HCT116 (cell line): ENCODE results near the gene ACACB. TPM values are rescaled to one million over a fixed set of nuclear protein-coding genes. Genes with fewer than 3 reads are reported as not detected.

Experiments used
- ATAC-seq: fragments of 200-7000 bp; cut with Tn5 transposase; 2 replicates; pipeline ENCODE4 v1.9.1; 2020; ENCODE audit warnings: mild to moderate bottlenecking, moderate library complexity
- BruUV-seq: library from RNA; stranded (reverse); fragments of 400-500 nt; replicated peaks from 2 replicates; lab custom pipeline; 2021; lab: Mats Ljungman, UMichigan
- CTCF ChIA-PET: fragments of 300-600 bp; sonication (Branson Sonifier 250); formaldehyde crosslinking; loops from one replicate; lab custom pipeline; 2021; ENCODE audit warnings: antibody characterized with exemption; lab: Charles Lee
- POLR2A ChIA-PET: fragments of 300-600, 350-600 bp; sonication (Branson Sonifier 250); formaldehyde crosslinking; loops from one replicate; lab custom pipeline; 2021; ENCODE audit warnings: antibody characterized with exemption; lab: Charles Lee
- RAD21 ChIA-PET, 2 experiments: fragments of 300-600 bp; sonication (Branson Sonifier 250); formaldehyde crosslinking; loops; one replicate each; lab custom pipeline; 2023; ENCODE audit warnings: low total read pairs in 2 of 2; ENCODE audit not compliant: uncharacterized antibody in 2 of 2, unreplicated experiment in 2 of 2, low non-redundant PET in 1 of 2; lab: Charles Lee
- DNase-seq: peaks from one replicate; pipeline ENCODE4 v3.0.0-alpha.2; 2010; ENCODE audit warnings: low read depth, low spot score
- H2AFZ ChIP-seq: fragments of 200-600 bp; shearing (Covaris generic), sonication (generic); 2 replicates; pipeline ENCODE4 v1.6.1; 2017; ENCODE audit warnings: low read depth, mixed run types, mixed read lengths, antibody characterized with exemption, low read length; ENCODE audit not compliant: poor library complexity, severe bottlenecking
- H3K27ac ChIP-seq: 2 replicates; pipeline ENCODE4 v1.5.1; 2012; ENCODE audit warnings: low read depth, low read length
- H3K27me3 ChIP-seq: fragments of 200-600 bp; sonication (generic); 2 replicates; pipeline ENCODE4 v1.6.1; 2016; ENCODE audit warnings: mixed run types, low read length, mixed read lengths; ENCODE audit not compliant: insufficient read depth
- H3K36me3 ChIP-seq, 2 experiments: fragments of 200-500 bp in 1 of 2; fragments of 200-600 bp in 1 of 2; sonication (Bioruptor generic) in 1 of 2; sonication (generic) in 1 of 2; 2 replicates each; pipeline versions ENCODE4 v1.5.1 to v1.6.1; 2014 to 2016; ENCODE audit warnings: low read length in 2 of 2, inconsistent platforms in 1 of 2, mixed read lengths in 1 of 2, mixed run types in 1 of 2; ENCODE audit not compliant: insufficient read depth in 2 of 2, control insufficient read depth in 1 of 2
- H3K4me1 ChIP-seq, 2 experiments: fragments of 200-600 bp in 1 of 2; sonication (generic) in 1 of 2; 2 replicates each; pipeline versions ENCODE4 v1.5.1 to v1.6.1; 2012 to 2017; ENCODE audit warnings: low read length in 2 of 2, inconsistent platforms in 1 of 2, mild to moderate bottlenecking in 1 of 2, mixed read lengths in 1 of 2, mixed run types in 1 of 2, moderate library complexity in 1 of 2; ENCODE audit not compliant: insufficient read depth in 2 of 2, control insufficient read depth in 1 of 2
- H3K4me2 ChIP-seq: fragments of 200-600 bp; sonication (generic); 2 replicates; pipeline ENCODE4 v1.6.1; 2017; ENCODE audit warnings: mixed run types, low read length, mixed read lengths
- H3K4me3 ChIP-seq, 2 experiments: fragments of 200-600 bp in 1 of 2; sonication (generic) in 1 of 2; replicated peaks in 1 of 2; 2 replicates each; pipeline ENCODE4 v1.5.1; 2011 to 2016; ENCODE audit warnings: low read length in 2 of 2, control low read depth in 1 of 2, low read depth in 1 of 2, mild to moderate bottlenecking in 1 of 2, mixed read lengths in 1 of 2, mixed run types in 1 of 2
- H3K79me2 ChIP-seq: fragments of 200-600 bp; sonication (generic); 2 replicates; pipeline ENCODE4 v1.6.1; 2017; ENCODE audit warnings: mild to moderate bottlenecking, mixed run types, low read length, moderate library complexity, mixed read lengths; ENCODE audit not compliant: insufficient read depth
- H3K9ac ChIP-seq: fragments of 200-600 bp; sonication (generic); 2 replicates; pipeline ENCODE4 v1.6.1; 2016; ENCODE audit warnings: low read length, mixed read lengths
- H3K9me2 ChIP-seq: fragments of 200-600 bp; sonication (generic), shearing (Covaris generic); 2 replicates; pipeline ENCODE4 v1.6.1; 2017; ENCODE audit warnings: mixed run types, mild to moderate bottlenecking, moderate library complexity; ENCODE audit not compliant: insufficient read depth
- H3K9me3 ChIP-seq, 2 experiments: fragments of 200-500 bp in 1 of 2; fragments of 200-600 bp in 1 of 2; sonication (Bioruptor generic) in 1 of 2; sonication (generic) in 1 of 2; 2 replicates each; pipeline ENCODE4 v1.6.1; 2014 to 2017; ENCODE audit warnings: low read length in 2 of 2, mixed read lengths in 2 of 2, inconsistent platforms in 1 of 2, low read depth in 1 of 2, mild to moderate bottlenecking in 1 of 2, mixed run types in 1 of 2, moderate library complexity in 1 of 2; ENCODE audit not compliant: control insufficient read depth in 1 of 2, insufficient read depth in 1 of 2
- H4K20me1 ChIP-seq: fragments of 200-600 bp; sonication (generic), shearing (Covaris generic); 2 replicates; pipeline ENCODE4 v1.6.1; 2017; ENCODE audit warnings: mixed run types, mild to moderate bottlenecking, moderate library complexity; ENCODE audit not compliant: insufficient read depth
- ATF3 ChIP-seq: IDR thresholded peaks from 2 replicates; pipeline ENCODE4 v1.6.1; 2012
- POLR2A ChIP-seq: IDR thresholded peaks from 2 replicates; pipeline ENCODE4 v1.7.0; 2011; ENCODE audit warnings: borderline replicate concordance; ENCODE audit not compliant: insufficient read depth, insufficient read length; ENCODE audit errors: extremely low read depth
- RAD21 ChIP-seq: IDR thresholded peaks from 2 replicates; pipeline ENCODE4 v1.6.1; 2012; ENCODE audit warnings: low read depth, mild to moderate bottlenecking
- intact Hi-C: fragments of 100-400 bp; cut with micrococcal nuclease; formaldehyde crosslinking; loops from 2 replicates; pipeline ENCODE4 v1.10.0; 2022
- total RNA-seq: library from RNA; stranded (reverse); gene quantifications from one replicate; pipeline ENCODE4 v1.2.1, GENCODE V29; 2021; ENCODE audit not compliant: unreplicated experiment
- TF ChIP-seq, protein P1 (sequence below): IDR thresholded peaks from 2 replicates; pipeline ENCODE4 v1.6.1; 2012
- TF ChIP-seq, protein P2 (sequence below), 3 experiments: fragments of 200-600 bp in 1 of 3; sonication (generic) in 1 of 3; IDR thresholded peaks in 2 of 3; conservative IDR thresholded peaks in 1 of 3; 2 replicates each; pipeline ENCODE4 v1.5.1; 2012 to 2017; ENCODE audit warnings: low read depth in 2 of 3, low read length in 2 of 3, antibody characterized with exemption in 1 of 3, borderline replicate concordance in 1 of 3, control low read depth in 1 of 3, mild to moderate bottlenecking in 1 of 3, mixed read lengths in 1 of 3, mixed run types in 1 of 3, moderate library complexity in 1 of 3; ENCODE audit not compliant: insufficient read depth in 1 of 3

ACACB gene
- total RNA-seq, 1 experiment from 2014 or later = 11.1 TPM

DNA sequence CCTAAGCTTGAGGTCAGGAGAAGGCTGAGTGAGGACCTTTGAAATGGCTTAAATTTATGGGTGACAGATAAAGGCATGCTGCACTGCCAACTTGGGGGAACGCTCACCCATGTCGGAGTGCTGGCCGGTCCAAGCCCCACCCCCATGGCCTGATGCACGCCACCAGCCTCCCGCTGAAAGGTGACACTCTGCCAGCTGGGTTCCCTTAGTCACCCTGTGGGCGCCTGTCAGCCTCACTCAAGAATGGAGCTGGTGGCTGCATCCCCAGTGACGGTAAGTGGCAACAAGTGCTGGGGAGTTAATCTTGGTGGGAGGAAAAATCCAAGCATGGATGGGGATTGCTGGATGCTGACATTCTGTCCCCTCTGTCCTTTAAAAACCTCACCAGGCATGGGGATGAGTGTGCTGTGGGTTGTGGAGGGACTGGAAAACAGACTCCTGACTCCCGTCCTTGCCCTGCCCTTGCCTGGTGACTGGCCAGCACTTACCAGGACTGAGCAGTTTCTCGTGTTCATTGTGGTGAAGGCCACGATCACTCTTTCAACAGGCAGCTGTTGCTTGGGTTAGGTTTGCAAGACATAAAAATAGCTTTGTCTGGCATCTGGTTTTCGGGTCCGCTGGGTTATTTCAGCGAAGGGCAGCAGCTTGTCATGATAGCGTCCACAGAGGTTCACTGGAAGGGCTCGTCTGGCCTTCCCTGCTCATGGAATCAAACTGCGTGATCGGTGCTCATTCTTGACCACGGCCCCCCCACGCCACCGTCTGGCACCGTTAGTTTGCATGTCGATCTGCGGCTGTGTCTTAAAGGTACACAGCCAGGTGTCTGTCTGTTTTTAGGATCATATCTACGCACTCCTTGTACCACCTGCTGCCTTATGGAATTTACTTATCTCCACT is 15.0 kb downstream of the ACACB start:
- Histone ChIP-seq H2AFZ (peak overlapping the region; percentile 68), H3K9me2 (no peaks in the 10 kb centered on the region), H3K4me2 (peak overlapping the region; percentile 67), H3K79me2 (no peaks in the 10 kb centered on the region), H3K9me3 (no peaks in the 10 kb centered on the region), H3K4me3 (no peak overlapping the region), H3K36me3 (no peaks in the 10 kb centered on the region), H3K27ac (no peak overlapping the region), H3K27me3 (no peaks in the 10 kb centered on the region), H3K9ac (no peak overlapping the region), H3K4me1 (peaks cover 5 to 12% of the 10 kb centered on the region in 2 experiments; a peak in 3 of 4 replicates), H4K20me1 (no peaks in the 10 kb centered on the region)
- ChIA-PET RAD21 (no interaction called here), POLR2A (no interaction called here), CTCF (interaction anchor here (0.6 to 1.0 kb wide), 2 partner anchors 20 to 262 kb away, joined by 3 to 5 read pairs; no protein-coding TSS in a partner anchor)
- peak; percentile 88 for ATAC-seq
- BruUV-seq = no TSS peak
- DNase-seq = peak; percentile 10
- intact Hi-C loops = no loop called here
- no peak for TF ChIP-seq POLR2A
- TF ChIP-seq, protein P1, sequence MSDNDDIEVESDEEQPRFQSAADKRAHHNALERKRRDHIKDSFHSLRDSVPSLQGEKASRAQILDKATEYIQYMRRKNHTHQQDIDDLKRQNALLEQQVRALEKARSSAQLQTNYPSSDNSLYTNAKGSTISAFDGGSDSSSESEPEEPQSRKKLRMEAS = peak; percentile 27; the same call in 1 of the 2 replicates

DNA sequence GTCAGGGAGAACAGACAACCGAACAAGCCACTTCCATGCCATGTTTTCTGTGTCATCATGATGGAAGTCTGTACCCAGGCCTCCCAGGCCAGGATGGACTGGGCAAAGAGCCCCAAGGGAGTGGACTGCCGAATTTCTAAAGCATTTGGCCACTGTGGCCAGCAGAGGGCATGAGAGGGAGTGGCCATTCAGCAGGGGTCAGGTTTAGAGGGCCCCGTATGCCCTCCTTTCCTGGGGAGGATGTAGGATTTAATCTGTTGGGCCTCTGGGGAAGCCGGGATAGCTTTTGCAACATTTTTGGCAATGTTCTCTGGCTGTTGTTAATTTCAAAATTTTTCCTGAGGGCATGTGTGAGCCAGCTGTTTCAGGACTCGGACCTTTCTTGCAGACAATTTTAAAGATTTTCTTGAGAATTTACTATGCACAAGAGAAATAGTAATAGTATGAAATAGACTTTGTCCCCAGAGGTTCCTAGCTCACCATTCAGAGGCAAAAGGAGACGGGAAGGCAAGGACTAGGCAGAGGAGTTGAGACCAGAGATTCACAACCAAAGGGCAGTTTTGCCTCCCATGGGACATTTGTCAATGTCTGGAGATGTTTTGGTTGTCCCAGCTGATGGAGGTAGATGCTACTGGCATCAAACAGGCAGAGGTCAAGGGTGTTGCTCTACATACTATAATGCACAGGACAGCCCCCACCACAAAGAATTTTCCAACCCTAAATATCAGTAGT is 18.0 kb downstream of the ACACB start:
- BruUV-seq = no TSS peak
- H2AFZ ChIP-seq = peak overlapping the region; percentile 8
- RAD21 ChIA-PET = no interaction called here

More for the DNA sequence above, 18.0 kb downstream of the ACACB start:
- POLR2A ChIA-PET = no interaction called here
- no peak for TF ChIP-seq ATF3
- TF ChIP-seq, protein P2, sequence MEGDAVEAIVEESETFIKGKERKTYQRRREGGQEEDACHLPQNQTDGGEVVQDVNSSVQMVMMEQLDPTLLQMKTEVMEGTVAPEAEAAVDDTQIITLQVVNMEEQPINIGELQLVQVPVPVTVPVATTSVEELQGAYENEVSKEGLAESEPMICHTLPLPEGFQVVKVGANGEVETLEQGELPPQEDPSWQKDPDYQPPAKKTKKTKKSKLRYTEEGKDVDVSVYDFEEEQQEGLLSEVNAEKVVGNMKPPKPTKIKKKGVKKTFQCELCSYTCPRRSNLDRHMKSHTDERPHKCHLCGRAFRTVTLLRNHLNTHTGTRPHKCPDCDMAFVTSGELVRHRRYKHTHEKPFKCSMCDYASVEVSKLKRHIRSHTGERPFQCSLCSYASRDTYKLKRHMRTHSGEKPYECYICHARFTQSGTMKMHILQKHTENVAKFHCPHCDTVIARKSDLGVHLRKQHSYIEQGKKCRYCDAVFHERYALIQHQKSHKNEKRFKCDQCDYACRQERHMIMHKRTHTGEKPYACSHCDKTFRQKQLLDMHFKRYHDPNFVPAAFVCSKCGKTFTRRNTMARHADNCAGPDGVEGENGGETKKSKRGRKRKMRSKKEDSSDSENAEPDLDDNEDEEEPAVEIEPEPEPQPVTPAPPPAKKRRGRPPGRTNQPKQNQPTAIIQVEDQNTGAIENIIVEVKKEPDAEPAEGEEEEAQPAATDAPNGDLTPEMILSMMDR (IDR thresholded peaks at IDR 0.05 in 2 of 3, conservative IDR thresholded peaks at IDR 0.05 in 1 of 3; ENCODE audit: borderline replicate concordance in 1 of 3, insufficient read depth in 1 of 3, low read depth in 2 of 3, low read length in 2 of 3) = peak; percentile 50 to 79 (median 79); a peak in 5 of 6 replicates
- TF ChIP-seq POLR2A = no peak
- peak; percentile 55 for TF ChIP-seq RAD21
- no peaks in the 10 kb centered on the region for H3K9me2 ChIP-seq
- no peaks in the 10 kb centered on the region for H3K36me3 ChIP-seq
- H3K4me3 ChIP-seq = no peak overlapping the region
- CTCF ChIA-PET = interaction anchor here (0.6 to 1.7 kb wide), 5 partner anchors 20 to 259 kb away, joined by 3 to 8 read pairs (median 5); no protein-coding TSS in a partner anchor
- no peaks in the 10 kb centered on the region for H3K79me2 ChIP-seq
- peak; percentile 27 for DNase-seq
- H4K20me1 ChIP-seq = no peaks in the 10 kb centered on the region
- no peak overlapping the region for H3K9ac ChIP-seq
- no peaks in the 10 kb centered on the region for H3K27me3 ChIP-seq
- intact Hi-C loops = loop anchor here (1.0 kb wide), 1 partner anchor 251 kb away; no protein-coding TSS in a partner anchor
- peaks cover 5 to 12% of the 10 kb centered on the region in 2 experiments; a peak in 3 of 4 replicates for H3K4me1 ChIP-seq
- H3K4me2 ChIP-seq = no peak overlapping the region
- peak; percentile 83 for ATAC-seq
- no peak overlapping the region for H3K27ac ChIP-seq
- no peaks in the 10 kb centered on the region for H3K9me3 ChIP-seq
